GM10847 (cell line): ENCODE data around the gene INTU.

Experiments used
- POLR2A ChIP-seq: IDR thresholded peaks from 2 replicates; pipeline ENCODE4 v1.6.1; 2011; ENCODE audit not compliant: insufficient read length; ENCODE audit errors: extremely low read depth

Gene INTU

GRCh38 chr4:127632420-127633403 lies at the start of gene INTU:
Gene INTU (plus strand): TSS chr4:127632957. CDS start chr4:127633035, 78 bp downstream.
- no peak for TF ChIP-seq POLR2A

GRCh38 chr4:127586922-127587571 lies 45.7 kb upstream of the INTU start:
- TF ChIP-seq POLR2A, result no peak

GRCh38 chr4:127598656-127599055 lies 34.1 kb upstream of the INTU start:
- no peak for TF ChIP-seq POLR2A

- TF ChIP-seq POLR2A, result no peak
These were observed 31.7 kb upstream of the INTU start for GRCh38 chr4:127601029-127601428.

- no peak for TF ChIP-seq POLR2A
These were observed 27.6 kb upstream of the INTU start for GRCh38 chr4:127604949-127605709.

- no peak for TF ChIP-seq POLR2A
These were observed 25.9 kb upstream of the INTU start for GRCh38 chr4:127606823-127607222.

GRCh38 chr4:127609484-127609883 lies 23.3 kb upstream of the INTU start:
- no peak for TF ChIP-seq POLR2A

- TF ChIP-seq POLR2A, result no peak
These were observed 22.3 kb upstream of the INTU start for GRCh38 chr4:127610488-127610887.

- no peak for TF ChIP-seq POLR2A
These were observed 15.9 kb upstream of the INTU start for GRCh38 chr4:127616898-127617297.

- TF ChIP-seq POLR2A, result no peak
These were observed 14.3 kb upstream of the INTU start for GRCh38 chr4:127618427-127618826.

GRCh38 chr4:127622621-127622920 lies 10.2 kb upstream of the INTU start:
- no peak for TF ChIP-seq POLR2A

- TF ChIP-seq POLR2A, result no peak
These were observed 9.6 kb upstream of the INTU start for GRCh38 chr4:127622921-127623796.

- no peak for TF ChIP-seq POLR2A
These were observed 9.0 kb upstream of the INTU start for GRCh38 chr4:127623797-127624083.

GRCh38 chr4:127624173-127624572 lies 8.6 kb upstream of the INTU start:
- TF ChIP-seq POLR2A, result no peak

- TF ChIP-seq POLR2A, result no peak
These were observed 3.4 kb upstream of the INTU start for GRCh38 chr4:127629371-127629770.
